HAP-1 (cell line): ENCODE results near the gene TSPAN32.

Experiments used
- DNase-seq, 2 experiments: peaks; one replicate each; pipeline ENCODE4 v3.0.0-alpha.2; 2016 to 2020; ENCODE audit warnings: low spot score in 2 of 2
- H3K27me3 ChIP-seq: fragments of 250-450 bp; sonication (Bioruptor Pico); 2 replicates; pipeline ENCODE4 v1.5.1; 2020; ENCODE audit warnings: low read depth, mild to moderate bottlenecking, moderate library complexity
- H3K36me3 ChIP-seq: fragments of 250-450 bp; sonication (Bioruptor Pico); replicated peaks from 2 replicates; pipeline ENCODE4 v1.5.1; 2020; ENCODE audit warnings: mild to moderate bottlenecking
- H3K4me1 ChIP-seq: fragments of 250-450 bp; sonication (Bioruptor Pico); 2 replicates; pipeline ENCODE4 v1.5.1; 2020; ENCODE audit warnings: mild to moderate bottlenecking
- H3K4me3 ChIP-seq: fragments of 250-450 bp; sonication (Bioruptor Pico); 2 replicates; pipeline ENCODE4 v1.5.1; 2020; ENCODE audit warnings: mild to moderate bottlenecking, moderate library complexity
- H3K9me3 ChIP-seq: fragments of 250-450 bp; sonication (Bioruptor Pico); 2 replicates; pipeline ENCODE4 v1.5.1; 2020; ENCODE audit warnings: mild to moderate bottlenecking, moderate library complexity
- in situ Hi-C: fragments of 300-500 bp; cut with MboI; formaldehyde crosslinking; loops from 3 replicates; pipeline ENCODE4 v1.14.3; 2020; ENCODE audit warnings: low sequenced_read_pairs, inconsistent platforms, mixed read lengths

The TSPAN32 gene

GRCh38 chr11:2263071-2263565 lies 38.7 kb upstream of the TSPAN32 start:
- DNase-seq, result no peak
- Histone ChIP-seq H3K4me1 (no peaks in the 10 kb centered on the region), H3K4me3 (no peak overlapping the region), H3K27me3 (0 out of 2 replicates have a peak, but pooled peaks cover 5% of the 10 kb centered on the region), H3K9me3 (no peaks in the 10 kb centered on the region), H3K36me3 (no peaks in the 10 kb centered on the region)
- in situ Hi-C loops, result no loop called here

DNA sequence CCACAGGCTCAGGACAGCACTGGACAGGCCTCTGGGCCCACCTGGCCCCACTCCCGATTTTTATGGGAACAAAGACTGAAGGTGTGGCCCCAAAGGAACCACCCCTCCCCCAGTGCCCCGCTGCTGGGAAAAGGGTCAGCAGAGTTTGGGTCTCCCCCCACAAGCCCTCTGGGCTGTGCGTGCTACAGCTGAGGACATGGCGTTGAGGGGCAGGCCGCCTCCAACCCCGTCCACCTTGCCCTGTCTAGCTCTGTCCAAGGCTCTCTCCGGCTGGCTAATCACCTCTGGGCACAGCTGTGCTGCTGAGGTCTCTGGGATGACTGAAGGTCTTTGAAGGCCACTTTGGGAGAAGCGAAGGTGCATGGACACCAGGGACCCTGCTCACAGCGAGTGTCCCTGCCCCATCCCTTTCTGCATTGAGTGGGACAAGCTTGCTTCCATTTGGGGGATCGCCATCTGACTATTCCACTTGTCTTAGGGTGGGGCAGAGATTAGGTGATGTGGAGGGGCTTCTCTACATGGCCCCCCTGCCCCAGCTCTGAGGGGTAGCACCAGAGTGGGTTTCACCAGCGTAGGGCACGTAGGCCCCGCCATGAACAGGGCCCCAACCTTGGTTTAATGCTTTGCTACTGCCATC lies 38.0 kb upstream of the TSPAN32 start:
- H3K4me1 ChIP-seq, result no peaks in the 10 kb centered on the region
- no peak overlapping the region for H3K4me3 ChIP-seq
- H3K27me3 ChIP-seq, result 0 out of 2 replicates have a peak, but pooled peaks cover 5% of the 10 kb centered on the region
- no peaks in the 10 kb centered on the region for H3K36me3 ChIP-seq
- in situ Hi-C loops, result no loop called here
- no peaks in the 10 kb centered on the region for H3K9me3 ChIP-seq
- DNase-seq, result no peak

GRCh38 chr11:2264366-2265053 lies 37.3 kb upstream of the TSPAN32 start:
- Histone ChIP-seq H3K27me3 (peaks cover 8% of the 10 kb centered on the region; the same call in 1 of the 2 replicates), H3K36me3 (no peaks in the 10 kb centered on the region), H3K4me1 (no peaks in the 10 kb centered on the region), H3K4me3 (no peak overlapping the region), H3K9me3 (no peaks in the 10 kb centered on the region)
- in situ Hi-C loops, result no loop called here
- DNase-seq, result no peak

- in situ Hi-C loops, result no loop called here
- no peak for DNase-seq
- H3K9me3 ChIP-seq, result no peaks in the 10 kb centered on the region
- H3K4me1 ChIP-seq, result no peaks in the 10 kb centered on the region
- no peak overlapping the region for H3K4me3 ChIP-seq
- no peaks in the 10 kb centered on the region for H3K36me3 ChIP-seq
- peaks cover 8% of the 10 kb centered on the region; the same call in 1 of the 2 replicates for H3K27me3 ChIP-seq
These were observed 36.4 kb upstream of the TSPAN32 start for GRCh38 chr11:2265396-2265795.

DNA sequence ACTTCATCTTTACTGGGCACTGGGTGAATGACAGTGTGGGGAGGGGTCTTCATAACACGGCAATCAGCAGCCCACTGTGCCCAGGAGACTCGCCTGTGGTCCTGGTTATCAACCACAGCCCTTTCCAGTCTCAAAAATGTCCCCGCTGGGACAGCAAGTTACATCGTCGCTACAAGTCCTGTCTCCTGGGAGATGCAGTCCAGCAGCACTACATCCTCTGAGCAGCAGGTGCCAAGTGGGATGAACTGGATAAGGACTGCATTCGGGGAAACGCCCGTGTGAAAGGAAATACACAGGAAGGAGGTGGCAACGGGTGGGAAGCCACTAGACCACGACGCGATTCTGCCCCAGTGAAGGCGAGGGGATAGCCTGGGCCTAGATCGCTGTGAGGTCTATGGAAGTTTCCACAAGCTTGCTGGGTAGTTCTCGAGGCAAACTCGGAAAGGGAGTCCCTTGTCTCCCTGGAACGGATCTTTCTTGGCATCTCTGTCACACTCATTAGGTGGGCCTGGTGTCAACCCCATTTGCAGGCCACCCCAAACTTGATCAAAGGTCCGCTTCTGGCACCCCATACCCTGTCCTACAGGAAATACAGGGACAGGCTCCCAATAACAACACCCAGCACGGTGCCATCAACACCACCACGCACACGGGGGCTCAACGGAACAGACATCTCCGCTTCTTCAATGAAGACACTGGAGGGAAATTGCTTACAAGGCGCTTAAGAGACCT lies 35.8 kb upstream of the TSPAN32 start:
- in situ Hi-C loops, result no loop called here
- H3K36me3 ChIP-seq, result no peaks in the 10 kb centered on the region
- H3K4me3 ChIP-seq, result no peak overlapping the region
- no peaks in the 10 kb centered on the region for H3K9me3 ChIP-seq
- no peaks in the 10 kb centered on the region for H3K4me1 ChIP-seq
- H3K27me3 ChIP-seq, result peaks cover 8% of the 10 kb centered on the region; the same call in 1 of the 2 replicates
- no peak for DNase-seq

DNA sequence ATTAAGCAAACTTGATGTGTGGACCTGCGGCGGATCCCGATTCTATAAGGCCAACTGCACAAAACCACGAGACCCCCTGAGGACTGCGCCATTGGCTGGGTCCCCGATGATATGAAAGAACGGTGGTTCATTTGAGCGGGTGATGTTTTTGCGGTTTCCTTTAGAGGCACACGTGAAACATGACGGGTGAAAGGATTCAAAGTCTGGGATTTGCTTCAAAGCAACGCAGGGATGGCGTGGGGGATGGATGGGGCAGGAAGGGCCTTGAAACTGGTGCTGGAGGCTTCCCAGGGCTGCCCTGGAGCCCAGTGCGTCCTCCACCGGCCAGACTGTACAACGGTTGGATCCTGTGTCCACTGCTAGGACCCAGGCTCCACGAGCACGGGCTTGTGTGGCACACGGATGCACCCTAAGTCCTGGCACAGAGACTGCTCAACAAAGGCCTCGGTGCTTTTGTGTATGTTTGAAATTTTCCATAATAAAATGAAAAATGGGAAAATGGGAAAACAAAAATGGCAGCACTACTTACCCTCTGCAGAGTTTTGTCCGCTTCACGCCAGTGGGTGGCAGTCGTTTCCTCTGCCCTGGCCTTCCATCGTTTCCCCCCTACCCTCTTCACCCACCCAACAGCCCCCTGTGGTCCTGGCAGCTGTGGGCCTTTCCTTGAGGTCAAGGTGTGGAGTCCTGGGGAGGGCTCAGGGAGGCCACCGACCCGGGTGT lies 35.1 kb upstream of the TSPAN32 start:
- no peaks in the 10 kb centered on the region for H3K36me3 ChIP-seq
- H3K27me3 ChIP-seq, result peaks cover 8% of the 10 kb centered on the region; the same call in 1 of the 2 replicates
- in situ Hi-C loops, result no loop called here
- no peaks in the 10 kb centered on the region for H3K4me1 ChIP-seq
- H3K9me3 ChIP-seq, result no peaks in the 10 kb centered on the region
- H3K4me3 ChIP-seq, result no peak overlapping the region
- no peak for DNase-seq

GRCh38 chr11:2267306-2267850 lies 34.4 kb upstream of the TSPAN32 start:
- H3K36me3 ChIP-seq, result no peaks in the 10 kb centered on the region
- H3K9me3 ChIP-seq, result no peaks in the 10 kb centered on the region
- H3K4me3 ChIP-seq, result no peak overlapping the region
- no peak for DNase-seq
- peaks cover 8% of the 10 kb centered on the region; the same call in 1 of the 2 replicates for H3K27me3 ChIP-seq
- H3K4me1 ChIP-seq, result no peaks in the 10 kb centered on the region
- in situ Hi-C loops, result no loop called here

DNA sequence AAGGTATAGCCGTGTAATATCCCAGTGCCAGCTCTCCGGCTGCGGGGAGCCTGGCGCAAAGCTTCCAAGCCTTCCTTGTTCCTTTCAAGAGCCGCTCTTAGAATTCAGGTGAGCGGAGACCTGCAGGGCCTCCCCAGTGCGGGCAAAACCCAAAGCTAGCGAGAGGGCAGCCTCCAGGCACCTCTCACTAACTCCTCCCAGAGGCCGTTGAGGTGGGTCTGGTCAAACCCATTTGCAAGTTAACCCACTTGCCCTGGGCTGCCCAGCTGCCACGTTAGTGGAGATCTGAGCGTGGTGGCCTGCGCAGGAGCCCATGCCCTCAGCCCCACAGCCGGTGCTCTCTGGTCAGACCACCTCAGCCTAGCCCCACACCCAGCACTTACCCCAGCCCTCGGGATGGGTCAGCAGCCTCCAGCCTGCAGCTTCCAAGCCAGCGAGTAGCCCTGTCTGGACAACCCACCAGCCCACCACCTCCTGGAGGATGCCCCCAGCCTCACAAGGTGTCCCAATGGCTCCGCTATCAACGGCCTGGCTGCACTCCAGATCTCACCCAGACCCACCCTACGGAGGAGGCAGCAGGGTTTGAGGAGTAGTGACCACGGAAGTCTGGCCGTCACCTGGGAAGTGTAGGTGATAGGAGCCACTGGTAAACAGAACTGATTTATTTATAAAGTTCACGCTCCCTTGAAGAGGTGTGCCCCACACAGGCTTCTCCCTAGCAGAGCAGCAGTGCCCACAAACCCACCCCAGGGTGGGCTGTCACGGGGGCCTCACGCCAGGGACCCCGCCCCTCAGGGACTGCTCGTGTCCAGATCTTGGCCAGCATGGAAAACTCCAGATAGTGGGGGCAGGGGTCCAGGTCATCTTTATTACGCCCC lies 33.7 kb upstream of the TSPAN32 start:
- Histone ChIP-seq H3K4me3 (no peak overlapping the region), H3K9me3 (no peaks in the 10 kb centered on the region), H3K27me3 (peaks cover 8% of the 10 kb centered on the region; the same call in 1 of the 2 replicates), H3K4me1 (no peaks in the 10 kb centered on the region), H3K36me3 (no peaks in the 10 kb centered on the region)
- DNase-seq, result no peak
- in situ Hi-C loops, result no loop called here

DNA sequence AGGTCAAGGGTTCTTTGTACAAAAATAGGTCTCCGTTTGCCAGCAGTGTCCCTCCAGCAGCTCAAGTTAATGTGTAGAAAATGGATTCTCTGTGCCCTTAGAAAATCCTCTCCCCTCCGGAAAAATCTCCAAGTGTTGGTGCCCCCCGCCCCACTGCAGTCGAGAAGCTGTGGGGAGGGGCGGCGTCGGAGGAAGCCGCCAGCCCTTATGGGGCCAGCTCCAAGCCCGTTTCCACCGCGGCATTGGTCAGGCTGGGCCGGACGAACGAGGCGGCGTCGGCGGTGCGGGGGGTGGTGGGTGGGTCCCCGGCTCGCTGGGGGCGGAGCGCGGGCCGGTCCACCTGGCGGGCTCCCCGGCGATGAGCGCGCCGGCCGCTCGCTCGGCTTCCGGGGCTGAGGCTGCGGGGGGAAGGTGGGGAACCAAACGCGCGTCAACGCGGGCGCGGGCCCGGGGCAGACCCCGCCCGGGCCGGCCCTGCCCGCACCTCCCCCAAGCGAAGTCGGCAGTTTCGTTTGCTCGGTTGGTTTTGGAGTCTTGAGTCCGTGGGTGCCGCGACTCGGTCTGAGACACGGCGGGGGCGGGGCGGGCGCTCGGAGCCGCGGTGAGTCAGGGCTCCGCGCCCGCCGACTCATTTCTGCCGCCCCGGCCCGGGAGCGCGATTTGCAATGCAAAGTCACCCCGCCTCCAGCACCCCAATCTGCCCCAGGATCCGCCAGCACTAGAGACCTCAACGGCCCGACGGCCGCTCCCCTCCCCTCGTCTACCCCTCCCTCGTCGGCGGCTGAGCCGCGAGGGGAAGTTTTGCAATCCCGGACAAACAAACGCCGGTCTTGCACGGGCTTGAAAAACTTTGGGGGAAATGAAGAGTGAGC lies 32.8 kb upstream of the TSPAN32 start:
- DNase-seq, result no peak
- no peaks in the 10 kb centered on the region for H3K36me3 ChIP-seq
- peaks cover 15% of the 10 kb centered on the region; the same call in 1 of the 2 replicates for H3K27me3 ChIP-seq
- no peak overlapping the region for H3K4me3 ChIP-seq
- H3K4me1 ChIP-seq, result no peaks in the 10 kb centered on the region
- no peaks in the 10 kb centered on the region for H3K9me3 ChIP-seq
- in situ Hi-C loops, result no loop called here

GRCh38 chr11:2269601-2270321 lies 32.1 kb upstream of the TSPAN32 start:
- DNase-seq, result peak in 1 of 2 experiments; percentile 31
- in situ Hi-C loops, result no loop called here
- Histone ChIP-seq H3K4me1 (no peaks in the 10 kb centered on the region), H3K36me3 (no peaks in the 10 kb centered on the region), H3K27me3 (peaks cover 15% of the 10 kb centered on the region; the same call in 1 of the 2 replicates), H3K9me3 (no peaks in the 10 kb centered on the region), H3K4me3 (no peak overlapping the region)

DNA sequence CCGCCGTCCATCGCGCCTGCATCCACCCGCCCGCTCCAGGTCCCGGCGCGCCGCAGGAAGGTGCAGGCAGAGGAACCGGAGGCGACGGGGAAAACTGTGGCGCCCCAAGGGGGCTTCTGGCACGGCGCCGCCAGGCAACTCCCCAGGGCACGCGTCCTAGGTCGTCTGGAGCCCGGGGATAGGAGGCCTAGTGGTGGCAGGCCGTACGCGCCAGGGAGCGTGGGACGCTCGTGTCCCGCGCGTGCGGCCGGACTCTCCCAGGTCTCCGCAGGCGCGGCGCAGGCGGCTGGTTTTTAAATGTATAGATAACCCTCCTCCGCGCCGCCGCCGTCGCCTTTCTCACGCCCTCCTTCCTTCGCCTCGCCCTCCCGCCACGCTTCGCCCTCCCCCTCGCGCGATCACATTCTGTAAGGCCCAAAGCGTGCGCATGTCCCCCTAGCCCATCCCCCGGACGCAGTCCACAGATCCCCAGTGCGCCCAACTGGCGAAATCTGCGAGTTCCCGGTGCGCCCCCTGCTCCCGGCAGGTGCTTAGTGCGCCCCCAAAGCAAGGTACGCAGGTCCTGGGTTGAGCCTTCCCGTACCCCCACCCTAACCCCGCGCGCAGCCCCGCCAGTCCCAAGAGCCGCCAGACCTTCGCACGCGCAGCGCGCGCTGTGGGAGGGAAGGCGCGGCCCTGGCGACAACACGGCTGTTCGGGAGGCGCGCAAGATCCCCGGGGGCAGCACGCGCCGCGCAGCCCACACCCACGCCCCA lies 31.3 kb upstream of the TSPAN32 start, which contains the start of gene ASCL2:
Gene ASCL2, minus strand, starts transcription at position 267 of the 755 bp plus-strand sequence. Its CDS starts 256 bp downstream, at position 11.
- no peaks in the 10 kb centered on the region for H3K4me1 ChIP-seq
- H3K27me3 ChIP-seq, result peaks cover 15% of the 10 kb centered on the region; the same call in 1 of the 2 replicates
- no peaks in the 10 kb centered on the region for H3K9me3 ChIP-seq
- no peaks in the 10 kb centered on the region for H3K36me3 ChIP-seq
- DNase-seq, result no peak
- in situ Hi-C loops, result no loop called here
- H3K4me3 ChIP-seq, result no peak within 1 kb of the TSS
